ENCODE data around the gene CYP3A5.

DNA sequence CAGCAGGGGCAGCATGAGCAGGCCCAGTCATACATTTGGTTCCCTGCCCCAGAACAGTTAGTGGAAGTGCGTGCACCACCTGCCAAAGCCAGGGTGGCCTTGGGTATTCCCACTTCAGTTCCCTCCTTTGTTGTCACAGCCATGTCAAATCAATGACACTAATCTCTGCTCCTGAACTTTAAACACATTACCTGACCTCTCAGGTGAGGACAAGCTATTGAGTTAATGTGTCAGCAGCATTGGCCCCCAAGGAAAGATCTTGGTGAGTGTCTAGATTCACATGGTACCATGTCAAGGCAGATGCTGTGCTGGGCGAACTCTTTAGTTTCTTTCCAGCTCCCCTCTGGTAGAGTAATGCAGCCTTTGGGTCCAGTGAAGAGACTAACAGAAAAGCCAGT is 2.1 kb downstream of the CYP3A5 start:
- TF ChIP-seq POLR2AphosphoS5 (IDR thresholded peaks at IDR 0.05) = no peak
- TF ChIP-seq, protein P1, sequence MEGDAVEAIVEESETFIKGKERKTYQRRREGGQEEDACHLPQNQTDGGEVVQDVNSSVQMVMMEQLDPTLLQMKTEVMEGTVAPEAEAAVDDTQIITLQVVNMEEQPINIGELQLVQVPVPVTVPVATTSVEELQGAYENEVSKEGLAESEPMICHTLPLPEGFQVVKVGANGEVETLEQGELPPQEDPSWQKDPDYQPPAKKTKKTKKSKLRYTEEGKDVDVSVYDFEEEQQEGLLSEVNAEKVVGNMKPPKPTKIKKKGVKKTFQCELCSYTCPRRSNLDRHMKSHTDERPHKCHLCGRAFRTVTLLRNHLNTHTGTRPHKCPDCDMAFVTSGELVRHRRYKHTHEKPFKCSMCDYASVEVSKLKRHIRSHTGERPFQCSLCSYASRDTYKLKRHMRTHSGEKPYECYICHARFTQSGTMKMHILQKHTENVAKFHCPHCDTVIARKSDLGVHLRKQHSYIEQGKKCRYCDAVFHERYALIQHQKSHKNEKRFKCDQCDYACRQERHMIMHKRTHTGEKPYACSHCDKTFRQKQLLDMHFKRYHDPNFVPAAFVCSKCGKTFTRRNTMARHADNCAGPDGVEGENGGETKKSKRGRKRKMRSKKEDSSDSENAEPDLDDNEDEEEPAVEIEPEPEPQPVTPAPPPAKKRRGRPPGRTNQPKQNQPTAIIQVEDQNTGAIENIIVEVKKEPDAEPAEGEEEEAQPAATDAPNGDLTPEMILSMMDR (IDR thresholded peaks at IDR 0.05) = no peak
